Esophagus (tissue), 2 donors: ENCODE data around the gene AAGAB. TPM values are rescaled to one million over a fixed set of nuclear protein-coding genes. Genes with fewer than 3 reads are reported as not detected.
A peak's percentile ranks its signal among the peaks of the same experiment; 100 is the strongest.
"Not testable (repeated sequence)": the region's sequence is repeated elsewhere in the genome, so short reads cannot be mapped to it uniquely, and the experiment has no call there.

Experiments
- H3K27ac ChIP-seq, 2 donors: one replicate each; pipeline ENCODE4 v1.5.1; 2013; ENCODE audit warnings: low read depth in 2 of 2, mild to moderate bottlenecking in 2 of 2, inconsistent platforms in 1 of 2, low read length in 1 of 2, moderate library complexity in 1 of 2
- H3K27me3 ChIP-seq, 2 donors: one replicate each; pipeline ENCODE4 v1.6.1; 2013; ENCODE audit warnings: low read length in 2 of 2, control low read depth in 1 of 2, mild to moderate bottlenecking in 1 of 2; ENCODE audit not compliant: insufficient read depth in 2 of 2, control insufficient read depth in 1 of 2
- H3K36me3 ChIP-seq, 2 donors: one replicate each; pipeline ENCODE4 v1.6.1; 2013; ENCODE audit warnings: low read length in 1 of 2; ENCODE audit not compliant: control insufficient read depth in 2 of 2, insufficient read depth in 2 of 2
- H3K4me1 ChIP-seq, 2 donors: one replicate each; pipeline ENCODE4 v1.6.1; 2013; ENCODE audit warnings: low read length in 1 of 2; ENCODE audit not compliant: control insufficient read depth in 2 of 2, insufficient read depth in 2 of 2
- H3K4me3 ChIP-seq, 2 donors: one replicate each; pipeline ENCODE4 v1.5.1; 2013; ENCODE audit warnings: low read length in 2 of 2, mild to moderate bottlenecking in 2 of 2, low read depth in 1 of 2, moderate library complexity in 1 of 2
- H3K9me3 ChIP-seq, 2 donors: one replicate each; pipeline ENCODE4 v1.6.1; 2013; ENCODE audit warnings: mild to moderate bottlenecking in 2 of 2, low read depth in 1 of 2, low read length in 1 of 2, moderate library complexity in 1 of 2; ENCODE audit not compliant: control insufficient read depth in 2 of 2, insufficient read depth in 1 of 2
- WGBS, 2 donors: extraction: QIAGEN DNeasy Blood & Tissue Kit; methylation state at CpG; one replicate each; pipeline ENCODE4 v1.1.7; 2013; 5-methylcytosine and 5-hydroxymethylcytosine counted together
- polyA plus RNA-seq, 2 donors: library from polyadenylated mRNA; stranded (reverse); fragments of 200-250 nt; gene quantifications; one replicate each; pipeline ENCODE4 v1.2.3, GENCODE V29; 2013
- donor health status: healthy with polysubstance abuse.
- donor health status: Bipolar disorder and iron deficiency.

The AAGAB gene, protein sequence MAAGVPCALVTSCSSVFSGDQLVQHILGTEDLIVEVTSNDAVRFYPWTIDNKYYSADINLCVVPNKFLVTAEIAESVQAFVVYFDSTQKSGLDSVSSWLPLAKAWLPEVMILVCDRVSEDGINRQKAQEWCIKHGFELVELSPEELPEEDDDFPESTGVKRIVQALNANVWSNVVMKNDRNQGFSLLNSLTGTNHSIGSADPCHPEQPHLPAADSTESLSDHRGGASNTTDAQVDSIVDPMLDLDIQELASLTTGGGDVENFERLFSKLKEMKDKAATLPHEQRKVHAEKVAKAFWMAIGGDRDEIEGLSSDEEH
- polyA plus RNA-seq, result 10 to 100 TPM in 1 of 2 donors, 1 to 10 TPM in 1; 7.0 to 17.4 TPM

DNA sequence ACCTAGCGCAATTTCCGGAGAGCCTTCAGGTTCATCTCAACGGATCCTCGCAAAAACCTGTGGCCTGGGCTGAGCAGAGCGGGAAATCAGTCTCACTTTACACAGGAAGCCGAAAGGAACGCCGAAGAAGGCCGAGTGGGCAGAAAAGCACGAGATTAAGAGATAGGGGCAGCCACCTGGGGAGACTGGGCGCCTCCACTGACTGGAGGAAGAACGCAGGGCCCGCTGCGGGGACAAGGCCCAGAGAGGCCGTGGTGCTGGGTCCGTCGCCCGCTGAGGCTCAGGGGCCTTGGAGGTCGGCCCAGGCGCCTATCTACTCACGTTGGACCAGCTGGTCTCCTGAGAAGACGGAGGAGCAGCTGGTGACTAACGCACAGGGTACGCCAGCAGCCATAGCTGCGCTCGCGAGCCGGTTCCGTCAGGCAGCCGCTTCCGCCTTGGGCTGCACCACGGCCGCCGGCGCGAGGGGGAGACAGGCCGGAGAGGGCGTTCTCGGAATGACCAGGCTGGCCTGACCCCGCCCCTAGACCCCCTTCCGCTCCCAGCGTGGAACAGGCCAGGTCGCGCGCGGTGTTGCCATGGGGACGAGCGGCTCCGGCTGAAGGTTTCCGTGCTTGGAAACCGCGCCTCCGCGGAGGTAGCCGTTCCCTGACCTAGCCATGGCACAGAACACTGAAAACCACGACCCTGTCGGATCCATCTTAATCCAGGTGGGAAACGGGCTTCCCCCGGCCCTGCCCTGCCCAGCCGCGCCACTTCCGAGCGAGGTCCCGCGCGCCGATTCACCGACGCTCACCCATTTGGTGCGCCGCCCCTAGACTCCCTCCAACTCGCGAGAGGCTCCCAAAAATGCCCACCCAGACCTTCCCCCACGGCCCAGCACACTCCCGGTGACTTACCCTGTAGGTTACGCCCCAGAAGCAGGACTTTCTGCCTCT, at the start of gene AAGAB, which contains the start of gene IQCH:
AAGAB (minus strand) TSS at position 424 of the 938 bp plus-strand sequence; CDS start at position 394, 30 bp downstream.
IQCH (plus strand) TSS at position 549 of the 938 bp plus-strand sequence; CDS start at position 660, 111 bp downstream.
- peak within 1 kb of the TSS; percentile 84 to 92 for H3K4me3 ChIP-seq
- H3K27me3 ChIP-seq, result no peaks in the 10 kb centered on the region
- H3K9me3 ChIP-seq, result no peaks in the 10 kb centered on the region
- 0% methylated on average over 75 to 76 of the region's 76 CpGs for WGBS, 2 donors
- H3K36me3 ChIP-seq, result no peaks in the 10 kb centered on the region
- H3K4me1 ChIP-seq, result peaks cover 0 to 7% of the 10 kb centered on the region in 2 donors
- peak within 1 kb of the TSS; percentile 84 to 88 for H3K27ac ChIP-seq

DNA sequence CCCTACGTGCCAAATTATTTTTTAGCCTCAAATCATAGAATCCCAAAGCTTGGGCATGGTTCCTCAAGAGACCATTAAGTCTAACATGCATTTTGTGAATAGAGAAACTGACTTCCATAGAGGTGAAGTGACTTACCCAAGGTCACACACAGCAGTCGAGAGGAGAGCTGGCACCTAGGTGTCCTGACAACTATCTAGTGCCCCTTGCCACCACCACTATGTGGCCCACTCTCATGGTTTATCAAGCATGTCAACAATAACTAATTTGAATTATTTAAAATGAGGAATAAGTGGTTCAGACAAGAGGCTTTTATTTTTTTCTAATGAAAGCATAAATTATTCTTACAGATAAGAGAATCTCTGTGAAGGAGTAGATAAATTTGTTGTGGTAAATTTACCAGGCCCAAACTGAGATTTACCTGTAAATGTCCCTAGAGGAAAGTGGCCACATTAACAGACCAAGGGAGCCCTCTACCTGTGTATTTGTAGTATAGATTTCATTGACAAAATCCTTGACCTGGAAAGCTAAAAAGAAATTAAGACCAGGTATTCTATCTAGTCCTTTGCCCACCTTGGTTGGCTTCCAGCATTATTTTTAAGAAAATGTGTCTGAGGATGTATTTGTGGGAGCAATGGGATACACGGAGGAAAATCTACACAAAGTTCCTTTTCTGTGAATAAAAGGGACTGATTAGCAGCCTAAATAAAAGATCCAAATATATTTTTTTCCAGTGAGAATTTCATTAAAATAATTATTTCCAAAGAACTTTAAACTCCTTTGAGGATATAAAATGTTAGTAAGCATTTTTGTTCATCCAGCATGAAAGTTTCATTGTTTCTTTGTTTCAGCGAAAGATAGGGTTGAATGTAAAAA, 49.3 kb upstream of the AAGAB start:
- 71 to 74% methylated on average over 4 of the region's 4 CpGs for WGBS, 2 donors
- no peaks in the 10 kb centered on the region for H3K36me3 ChIP-seq
- no peak overlapping the region for H3K27ac ChIP-seq

DNA sequence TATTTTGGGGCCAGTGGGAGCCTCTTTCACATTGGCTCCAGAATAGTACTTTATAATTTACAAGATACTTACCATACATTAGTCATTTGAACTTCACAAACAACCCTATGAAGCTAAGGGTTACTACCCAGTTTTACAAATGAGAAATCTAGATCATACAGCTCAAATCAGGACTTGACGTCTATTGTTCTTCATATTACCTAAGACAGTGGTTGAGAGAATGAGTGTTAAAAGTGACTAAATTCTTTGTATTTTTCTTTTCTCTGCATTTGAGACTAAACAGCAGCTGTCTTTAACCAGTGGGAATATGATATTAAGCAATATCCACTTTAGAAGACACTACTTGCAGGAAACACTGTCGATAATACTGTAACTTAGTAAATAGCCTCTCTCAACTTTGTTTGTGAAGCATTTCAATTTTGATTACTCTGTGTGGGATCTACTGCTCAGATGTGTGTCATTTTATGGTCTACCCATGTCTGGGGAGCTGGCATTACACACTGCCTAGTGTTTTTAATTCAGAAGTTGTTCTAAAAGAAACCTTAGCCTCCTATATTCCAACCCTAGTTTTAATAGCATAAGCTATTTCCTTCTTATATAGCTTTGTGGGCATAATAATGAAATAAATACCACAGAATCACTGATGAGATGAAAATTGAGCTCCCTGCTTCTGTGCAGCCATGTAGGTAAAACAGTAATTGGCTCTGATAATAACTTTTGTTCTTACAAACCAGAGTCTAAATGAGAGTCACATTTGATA, 46.0 kb upstream of the AAGAB start:
- Histone ChIP-seq H3K9me3 (no peaks in the 10 kb centered on the region), H3K4me1 (no peaks in the 10 kb centered on the region), H3K27ac (no peak overlapping the region), H3K36me3 (no peaks in the 10 kb centered on the region), H3K4me3 (no peak overlapping the region), H3K27me3 (no peaks in the 10 kb centered on the region)
- WGBS, 2 donors, result 87 to 89% methylated on average over 2 of the region's 2 CpGs

More for the DNA sequence above, 49.3 kb upstream of the AAGAB start:
- Histone ChIP-seq H3K4me3 (no peak overlapping the region), H3K9me3 (no peaks in the 10 kb centered on the region), H3K27me3 (no peaks in the 10 kb centered on the region), H3K4me1 (no peaks in the 10 kb centered on the region)

DNA sequence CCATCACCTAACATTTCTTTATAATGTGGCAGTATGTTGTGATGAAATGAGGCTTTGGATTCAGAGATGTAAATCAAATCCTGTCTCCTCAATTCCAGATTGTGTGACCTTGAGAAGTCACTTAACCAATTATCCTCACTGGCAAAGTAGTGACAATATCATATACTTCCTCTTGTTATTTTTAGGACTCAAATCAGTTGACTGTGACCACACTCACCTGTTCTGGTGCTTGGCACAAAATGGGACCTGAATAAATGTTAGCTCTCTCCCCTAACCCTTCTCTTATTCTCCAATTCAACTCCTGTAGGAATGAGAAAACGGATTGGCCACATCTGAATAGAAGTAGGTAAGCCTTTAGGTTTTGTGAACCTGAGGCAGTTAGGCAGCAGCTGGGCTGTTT, 42.2 kb upstream of the AAGAB start:
- Histone ChIP-seq H3K4me3 (no peak overlapping the region), H3K9me3 (no peaks in the 10 kb centered on the region), H3K27ac (no peak overlapping the region), H3K36me3 (no peaks in the 10 kb centered on the region), H3K27me3 (peaks cover 0 to 3% of the 10 kb centered on the region in 2 donors), H3K4me1 (no peaks in the 10 kb centered on the region)
- WGBS, 2 donors, result 76 to 87% methylated on average over 1 of the region's 1 CpG

DNA sequence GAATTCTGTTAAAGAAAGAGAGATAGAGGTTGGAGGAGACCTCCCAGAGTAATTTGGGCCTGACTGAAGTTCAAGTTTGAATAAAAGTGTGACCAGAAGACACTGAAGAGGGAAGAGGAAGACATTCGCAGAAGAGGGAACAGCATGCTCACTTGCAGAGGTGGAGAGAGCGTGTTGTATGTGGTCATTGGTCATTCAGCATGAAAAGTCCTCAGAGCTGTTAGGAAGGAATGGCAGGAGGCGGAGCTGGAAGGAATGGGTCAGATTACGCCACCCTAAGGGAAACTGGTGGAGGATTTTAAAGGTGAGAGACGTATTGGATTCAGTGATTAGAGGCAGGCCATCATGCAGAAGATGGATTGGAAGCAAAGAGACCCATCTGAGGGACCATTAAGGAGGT, 41.7 kb upstream of the AAGAB start:
- 91 to 95% methylated on average over 5 of the region's 5 CpGs for WGBS, 2 donors
- Histone ChIP-seq H3K4me1 (no peaks in the 10 kb centered on the region), H3K27ac (no peak overlapping the region), H3K36me3 (no peaks in the 10 kb centered on the region), H3K27me3 (peaks cover 0 to 3% of the 10 kb centered on the region in 2 donors), H3K9me3 (no peaks in the 10 kb centered on the region), H3K4me3 (no peak overlapping the region)

DNA sequence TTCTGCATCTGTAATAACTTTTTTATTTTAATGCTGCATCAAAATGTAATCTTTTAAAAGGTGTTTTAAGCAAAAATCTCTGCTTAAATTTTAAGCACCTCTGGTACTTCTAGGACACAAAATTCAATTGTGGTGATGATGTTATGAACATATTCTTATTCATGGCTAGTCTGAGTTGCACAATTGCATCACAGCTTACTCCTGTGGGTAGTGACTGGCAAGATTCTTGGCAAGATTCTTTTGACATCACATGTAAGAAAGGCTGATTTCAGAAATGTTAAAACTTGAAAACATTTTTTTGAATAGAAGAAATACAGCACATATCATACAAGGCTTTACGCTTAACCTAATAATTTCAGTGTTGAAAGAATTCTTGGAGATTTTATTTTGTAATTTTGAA, 35.9 kb upstream of the AAGAB start:
- 99 to 100% methylated on average over 1 of the region's 1 CpG for WGBS, 2 donors
- H3K4me1 ChIP-seq, result no peaks in the 10 kb centered on the region
- no peak overlapping the region for H3K4me3 ChIP-seq
- no peaks in the 10 kb centered on the region for H3K9me3 ChIP-seq
- no peak overlapping the region for H3K27ac ChIP-seq
- peaks cover 0 to 3% of the 10 kb centered on the region in 2 donors for H3K27me3 ChIP-seq
- H3K36me3 ChIP-seq, result no peaks in the 10 kb centered on the region

DNA sequence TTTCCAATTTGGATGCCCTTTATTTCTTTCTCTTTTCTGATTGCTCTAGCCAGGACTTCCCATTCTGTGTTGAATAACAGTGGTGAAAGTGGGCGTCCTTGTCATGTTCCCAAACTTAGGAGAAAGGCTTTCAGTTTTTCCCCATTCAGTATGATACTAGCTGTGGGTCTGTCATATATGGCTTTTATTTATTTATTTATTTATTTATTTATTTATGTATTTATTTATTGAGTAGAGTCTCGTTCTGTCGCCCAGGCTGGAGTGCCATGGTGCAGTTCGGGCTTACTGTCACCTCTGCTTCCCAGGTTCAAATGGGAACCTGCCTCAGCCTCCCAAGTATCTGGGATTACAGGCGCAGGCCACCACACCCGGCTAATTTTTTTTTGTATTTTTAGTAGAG, 31.9 kb upstream of the AAGAB start:
- not testable (repeated sequence) for H3K27me3 ChIP-seq, H3K9me3 ChIP-seq, H3K27ac ChIP-seq, H3K36me3 ChIP-seq, H3K4me3 ChIP-seq, H3K4me1 ChIP-seq
- 80 to 94% methylated on average over 6 of the region's 6 CpGs for WGBS, 2 donors

DNA sequence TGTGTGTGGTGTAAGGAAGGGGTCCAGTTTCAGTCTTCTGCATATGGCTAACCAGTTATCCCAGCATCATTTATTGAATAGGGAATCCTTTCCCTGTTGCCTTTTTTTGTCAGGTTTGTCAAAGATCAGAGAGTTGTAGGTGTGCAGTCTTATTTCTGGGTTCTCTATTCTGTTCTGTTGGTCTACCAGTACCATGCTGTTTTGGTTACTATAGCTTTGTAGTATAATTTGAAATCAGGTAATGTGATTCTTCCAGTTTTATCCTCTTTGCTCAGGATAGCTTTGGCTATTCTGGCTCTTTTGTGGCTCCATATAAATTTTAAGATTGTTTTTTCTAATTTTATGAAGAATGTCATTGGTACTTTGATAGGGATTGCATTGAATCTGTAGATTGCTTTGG, 31.2 kb upstream of the AAGAB start:
- not testable (repeated sequence) for H3K9me3 ChIP-seq, H3K36me3 ChIP-seq, H3K4me1 ChIP-seq, H3K27me3 ChIP-seq, H3K27ac ChIP-seq, H3K4me3 ChIP-seq
